Germinal center (tissue), 1 donor: ENCODE data around the gene NNAT.
"Not testable (repeated sequence)": the region's sequence is repeated elsewhere in the genome, so short reads cannot be mapped to it uniquely, and the experiment has no call there.

Source experiments
- DNase-seq: peaks from one replicate; pipeline ENCODE4 v3.0.0; 2012; ENCODE audit warnings: mixed read lengths, low spot score

NNAT gene

DNA sequence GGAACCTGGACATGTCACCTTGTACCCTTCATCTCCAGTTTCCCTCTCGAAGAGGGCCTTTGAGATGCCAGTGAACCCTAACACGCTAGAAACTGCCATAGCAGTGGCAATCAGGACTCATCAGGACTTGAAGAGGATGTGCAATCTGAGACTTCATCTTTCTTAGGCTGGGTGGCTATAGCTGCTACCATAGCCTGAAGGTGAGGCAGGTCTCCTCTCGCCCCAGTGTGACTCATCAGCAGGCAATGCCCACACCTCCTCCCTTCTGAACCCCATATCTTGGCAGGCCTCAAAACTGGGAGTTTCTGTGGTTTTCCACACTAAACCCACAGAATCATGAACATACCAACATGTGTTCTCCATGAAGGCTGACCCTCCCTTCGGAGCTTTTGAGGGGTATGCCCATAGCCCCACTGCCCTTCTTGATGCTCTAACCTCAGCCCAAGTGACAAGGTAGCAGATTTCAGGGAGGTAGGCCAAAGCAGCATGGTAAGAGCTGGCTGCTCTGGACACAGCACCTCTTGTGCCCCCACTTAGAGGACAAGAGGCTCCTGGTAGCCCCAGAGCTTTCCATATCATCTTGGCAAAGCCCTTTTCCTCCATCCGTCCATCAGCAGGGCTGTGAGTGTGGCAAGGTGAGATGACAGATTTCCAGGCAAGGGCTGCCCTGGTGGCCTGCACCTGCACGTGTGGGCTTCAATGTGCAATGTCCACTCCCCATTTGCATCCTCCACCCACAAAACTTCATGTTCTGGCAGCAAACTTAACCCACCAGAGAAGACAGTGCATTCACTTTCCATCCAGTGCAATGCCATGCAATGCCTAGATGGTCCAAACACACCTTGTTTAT is 4.0 kb downstream of the NNAT start:
- DNase-seq: no peak

DNA sequence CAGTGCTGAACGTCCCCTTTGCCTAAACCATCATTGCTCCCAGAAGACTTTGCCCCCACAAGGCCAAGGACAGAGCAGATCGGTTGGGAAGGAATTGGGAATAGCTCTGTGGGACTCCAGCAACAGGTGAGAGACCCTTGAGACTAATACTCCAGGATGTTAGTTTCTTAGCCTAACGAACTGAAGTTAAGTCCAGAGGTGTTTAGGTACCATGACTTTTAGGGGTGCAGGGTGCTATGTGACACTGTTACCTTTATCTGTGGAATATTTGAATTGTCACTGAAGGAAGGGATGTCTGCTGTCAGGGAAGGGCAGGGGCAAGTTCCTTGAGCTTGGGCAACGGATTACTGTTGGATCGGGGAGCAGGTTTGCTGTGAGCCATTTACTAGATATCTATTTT is 4.8 kb downstream of the NNAT start:
- DNase-seq: no peak

DNA sequence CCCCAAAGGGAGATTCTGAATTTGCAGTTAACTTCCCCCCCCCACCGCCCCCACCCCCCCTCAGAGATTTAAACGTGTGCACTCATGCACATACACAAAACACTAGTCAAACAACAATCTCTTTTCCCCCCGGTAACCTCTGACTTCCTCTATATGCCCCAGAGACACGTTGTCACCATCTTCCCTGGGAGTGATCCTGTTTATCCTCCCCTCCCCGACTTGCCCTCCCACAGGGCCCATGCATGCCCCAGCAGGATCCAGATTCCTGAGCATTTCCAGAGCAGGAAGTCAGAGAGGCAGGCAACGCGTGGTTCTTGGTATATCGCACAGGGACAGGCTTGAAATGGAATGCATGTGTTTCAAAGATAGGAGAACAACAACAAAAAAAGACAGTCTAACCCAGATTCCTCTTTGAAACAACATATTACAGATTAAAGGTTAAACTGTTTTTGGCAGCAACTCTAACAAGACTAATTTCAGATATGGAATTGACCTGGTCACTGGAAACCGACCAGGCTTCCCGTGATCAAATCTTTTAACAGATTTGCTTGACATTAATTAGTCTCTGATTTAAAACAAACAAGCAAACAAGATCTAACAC is 5.3 kb downstream of the NNAT start:
- peak; percentile 70 for DNase-seq

DNA sequence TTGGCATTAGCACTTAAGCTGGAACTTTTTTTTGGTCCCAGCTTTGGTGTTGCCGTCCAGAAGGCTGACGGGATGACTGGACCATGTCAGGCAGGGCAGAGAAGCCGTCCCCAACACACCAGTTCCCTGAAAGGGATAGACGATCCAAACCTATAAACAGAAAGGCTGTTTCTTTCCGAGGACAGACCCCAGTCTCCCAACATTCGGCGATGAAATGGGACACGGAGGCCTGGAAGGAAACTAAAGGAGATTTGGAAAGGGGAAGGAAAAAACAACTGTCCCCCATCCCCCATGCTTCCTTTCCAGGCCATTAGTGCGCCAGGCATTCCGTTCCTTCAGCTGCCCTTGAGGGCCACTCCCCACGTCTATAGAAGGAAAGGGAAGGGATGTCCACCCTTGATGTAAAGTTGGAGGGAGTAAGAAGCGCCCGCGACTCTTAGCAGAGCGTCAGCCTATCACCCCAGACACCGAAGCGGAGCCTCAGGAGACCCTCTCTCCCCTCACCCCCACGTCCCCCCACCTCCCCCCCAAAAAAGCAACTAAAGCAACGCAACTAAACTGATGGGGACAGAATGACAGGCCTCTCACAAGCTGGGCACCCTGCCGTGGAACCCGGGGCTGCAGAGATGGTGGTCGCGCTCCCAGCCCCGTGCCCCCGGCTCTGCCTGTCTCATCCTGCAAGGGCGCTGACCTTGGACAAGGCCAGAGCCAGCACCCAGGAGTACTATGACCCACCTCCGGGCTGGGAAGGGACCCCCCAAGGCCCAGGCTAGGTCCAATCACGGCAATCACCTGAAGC is 6.0 kb downstream of the NNAT start:
- no peak for DNase-seq

DNA sequence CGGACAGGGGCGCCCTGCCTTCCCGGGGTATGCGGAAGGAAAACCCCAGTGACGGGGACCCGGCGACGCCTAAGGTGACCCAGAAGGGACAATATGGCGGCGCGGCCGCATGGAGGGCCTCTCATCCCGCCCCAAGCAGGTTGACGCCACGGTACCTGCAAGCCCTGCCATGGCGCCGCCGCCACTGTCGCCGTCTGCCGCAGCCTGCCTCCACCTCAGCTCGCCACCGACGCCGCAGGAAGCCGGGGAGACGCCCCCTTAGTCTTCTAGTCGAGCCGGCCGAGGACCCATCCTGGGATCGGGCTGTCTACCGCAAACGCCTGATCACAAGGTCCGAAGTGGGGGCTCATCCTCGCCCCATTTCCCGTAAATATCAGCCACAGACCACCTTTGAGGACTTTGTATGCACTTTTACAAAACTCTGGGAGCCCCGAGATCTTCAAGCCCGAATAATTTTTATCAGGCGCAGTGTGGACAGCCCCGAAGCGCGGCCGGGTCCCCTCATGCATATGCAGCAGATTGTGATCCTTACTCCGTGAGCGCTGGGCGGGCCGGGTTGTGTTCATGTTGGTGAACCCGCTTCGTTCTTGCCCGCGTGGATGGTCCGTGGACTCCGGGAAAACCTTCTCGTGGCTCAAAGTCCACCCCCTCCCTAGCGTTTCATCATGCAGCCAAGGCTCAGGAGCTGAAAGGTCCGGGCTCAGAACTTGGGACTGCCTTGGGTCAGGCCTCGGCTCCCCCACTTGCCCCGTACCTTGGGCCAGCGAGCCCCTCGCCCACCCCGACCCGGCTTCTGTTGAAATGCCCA is 6.8 kb downstream of the NNAT start, which contains the start of gene BLCAP:
BLCAP (minus strand) TSS at position 239 of the 808 bp plus-strand sequence. CDS start 8,702 bp downstream, outside the sequence.
- peak; percentile 95 for DNase-seq

DNA sequence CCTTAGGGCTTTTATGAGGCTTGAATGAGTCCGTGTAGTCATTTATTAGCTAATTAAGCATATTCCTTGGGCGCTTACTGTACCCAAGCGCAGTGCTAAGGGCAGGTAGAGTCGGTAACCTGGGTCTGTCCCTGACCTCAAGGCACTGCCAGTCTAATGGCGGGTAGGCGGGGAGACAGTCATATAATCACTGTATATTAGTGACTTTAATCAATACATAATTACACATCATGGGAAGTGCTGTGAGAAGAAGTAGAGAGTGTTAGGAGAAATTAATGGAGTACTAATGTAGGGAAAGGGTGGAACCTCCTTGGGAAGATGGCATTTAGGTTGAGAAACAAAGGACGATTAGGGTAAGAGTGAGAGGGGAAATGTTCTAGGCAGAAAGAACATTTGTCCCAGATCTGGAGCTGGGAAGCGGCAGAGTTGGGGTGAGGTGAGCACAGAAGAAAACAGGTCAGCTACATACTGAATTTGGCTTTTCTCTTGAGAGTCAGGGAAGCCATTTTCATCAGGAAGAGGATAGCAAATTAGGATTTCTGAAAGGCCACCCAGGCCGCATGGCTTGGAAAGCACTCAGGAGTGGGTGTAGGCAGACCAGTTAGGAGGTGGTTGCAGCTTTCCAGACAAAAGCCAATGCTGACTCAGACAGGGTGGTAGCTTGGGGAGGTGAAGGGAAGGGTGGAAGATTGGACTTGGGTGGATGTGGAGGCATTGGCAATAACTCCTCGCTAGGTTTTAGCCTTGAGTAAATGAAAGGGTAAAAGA is 7.6 kb downstream of the NNAT start:
- no peak for DNase-seq

DNA sequence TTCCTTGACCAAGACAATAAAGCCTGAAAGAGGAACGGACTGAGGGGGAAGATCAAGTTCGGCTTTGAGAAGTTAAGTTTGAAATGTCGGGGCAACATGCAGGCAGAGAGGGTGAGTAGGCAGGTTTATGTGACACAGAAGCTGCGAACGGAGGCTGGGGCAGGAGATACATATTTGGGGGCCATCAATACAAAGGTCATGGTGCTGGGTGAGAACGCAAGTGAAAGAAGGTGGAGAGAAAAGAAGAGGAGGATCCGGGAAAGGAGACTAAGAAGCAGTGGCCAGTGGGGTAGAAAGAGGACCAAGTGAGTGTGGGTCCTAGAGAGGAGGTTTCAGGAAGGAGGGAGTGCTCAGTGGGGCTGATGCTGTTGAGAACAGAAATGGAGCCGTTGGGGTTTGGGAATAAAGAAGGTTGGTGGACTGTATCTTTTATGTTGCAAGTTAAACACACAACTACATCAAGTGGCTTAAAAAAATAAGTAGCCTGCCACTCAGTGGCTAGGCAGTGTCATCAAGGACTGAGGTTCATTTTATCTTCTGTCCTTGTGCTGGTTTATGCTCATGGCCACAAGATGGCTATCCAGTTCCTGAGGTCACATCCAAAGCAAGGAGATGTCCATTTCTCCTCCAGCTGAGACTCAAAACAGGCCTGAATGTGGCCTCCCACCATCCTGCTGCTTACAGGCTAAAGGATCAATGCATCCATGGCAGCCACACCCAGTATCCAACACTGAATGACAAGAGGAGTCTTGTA is 8.3 kb downstream of the NNAT start:
- no peak for DNase-seq

DNA sequence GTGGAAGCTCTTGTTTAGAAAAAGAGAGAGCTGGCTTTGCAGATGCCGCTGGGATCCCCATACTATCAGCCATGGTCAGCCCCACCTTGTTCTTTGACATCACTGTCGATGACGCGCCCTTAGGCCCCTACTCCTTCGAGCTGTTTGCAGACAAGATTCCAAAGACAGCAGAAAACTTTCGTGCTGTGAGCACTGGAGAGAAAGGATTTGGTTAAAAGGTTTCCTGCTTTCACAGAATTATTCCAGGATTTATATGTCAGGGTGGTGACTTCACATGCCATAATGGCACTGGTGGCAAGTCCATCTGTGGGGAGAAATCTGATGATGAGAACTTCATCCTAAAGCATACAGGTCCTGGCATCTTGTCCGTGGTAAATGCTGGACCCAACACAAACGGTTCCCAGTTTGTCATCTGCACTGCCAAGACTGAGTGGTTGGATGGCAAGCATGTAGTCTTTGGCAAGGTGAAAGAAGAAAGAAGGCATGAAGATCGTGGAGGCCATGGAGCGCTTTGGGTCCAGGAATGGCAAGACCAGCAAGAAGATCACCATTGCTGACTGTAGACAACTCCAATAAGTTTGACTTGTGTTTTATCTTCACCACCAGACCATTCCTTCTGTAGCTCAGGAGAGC is 9.0 kb downstream of the NNAT start:
- no peak for DNase-seq

DNA sequence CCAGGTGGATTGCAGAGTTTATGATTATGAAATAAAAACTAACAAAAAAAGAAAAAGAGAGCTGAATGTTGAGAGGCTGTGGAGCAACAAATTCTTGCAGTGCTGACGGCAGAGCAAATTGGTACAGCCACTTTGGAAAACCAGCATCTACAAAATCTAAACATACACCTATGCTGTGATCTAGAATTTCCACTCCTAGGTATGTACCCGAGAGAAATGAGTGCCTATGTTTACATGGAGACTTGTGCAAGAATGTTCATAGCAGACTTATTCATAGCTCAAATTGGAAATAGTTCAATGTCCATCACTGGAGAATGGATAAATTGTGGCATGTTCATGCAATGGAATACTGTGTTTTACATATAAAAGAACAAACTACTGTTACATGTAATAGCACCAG is 9.6 kb downstream of the NNAT start:
- no peak for DNase-seq

DNA sequence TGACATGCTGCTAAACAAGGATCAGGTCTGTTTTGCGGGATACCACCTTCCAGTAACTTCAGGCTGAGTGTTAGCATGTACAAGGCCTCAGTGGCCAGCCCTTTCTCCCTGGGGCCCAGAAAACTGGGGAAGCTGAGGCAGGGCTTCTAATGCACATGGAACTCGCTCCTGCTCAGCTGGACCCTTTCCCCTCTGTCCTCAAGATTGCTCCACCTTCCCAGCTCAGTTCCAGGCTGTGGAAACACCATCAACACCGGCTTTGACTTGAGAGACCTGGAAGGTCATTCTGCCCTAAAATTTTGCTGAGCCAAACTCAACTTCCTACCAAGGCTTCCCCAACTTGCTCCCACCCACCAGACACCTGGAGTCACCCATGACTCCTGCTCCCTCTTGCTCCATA is 10.8 kb downstream of the NNAT start:
- no peak for DNase-seq

DNA sequence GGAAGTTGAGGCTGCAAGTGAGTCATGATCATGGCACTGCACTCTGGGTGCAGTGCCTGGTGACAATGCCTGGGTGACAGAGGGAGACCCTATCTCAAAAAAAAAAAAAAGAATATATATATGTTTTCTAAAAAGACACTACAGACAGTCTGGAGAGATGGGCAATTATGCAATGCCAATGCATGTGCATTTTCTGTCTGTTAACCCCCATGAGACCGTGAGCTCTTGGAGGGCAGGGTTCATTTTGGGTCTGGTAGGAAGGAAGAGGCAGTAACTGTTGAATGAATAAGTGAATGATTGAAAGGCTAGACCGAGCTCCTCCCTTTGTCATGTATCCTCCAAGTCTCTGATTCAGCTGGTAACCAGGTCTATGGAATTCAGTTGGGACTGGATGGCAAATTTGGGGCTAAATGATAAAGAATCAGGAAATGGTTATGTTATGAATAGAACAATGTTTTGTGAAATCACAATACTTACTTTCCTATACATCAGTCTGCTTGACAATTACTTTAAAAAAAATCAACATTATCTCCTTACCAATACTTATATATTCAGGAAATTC is 12.2 kb downstream of the NNAT start:
- DNase-seq: no peak

DNA sequence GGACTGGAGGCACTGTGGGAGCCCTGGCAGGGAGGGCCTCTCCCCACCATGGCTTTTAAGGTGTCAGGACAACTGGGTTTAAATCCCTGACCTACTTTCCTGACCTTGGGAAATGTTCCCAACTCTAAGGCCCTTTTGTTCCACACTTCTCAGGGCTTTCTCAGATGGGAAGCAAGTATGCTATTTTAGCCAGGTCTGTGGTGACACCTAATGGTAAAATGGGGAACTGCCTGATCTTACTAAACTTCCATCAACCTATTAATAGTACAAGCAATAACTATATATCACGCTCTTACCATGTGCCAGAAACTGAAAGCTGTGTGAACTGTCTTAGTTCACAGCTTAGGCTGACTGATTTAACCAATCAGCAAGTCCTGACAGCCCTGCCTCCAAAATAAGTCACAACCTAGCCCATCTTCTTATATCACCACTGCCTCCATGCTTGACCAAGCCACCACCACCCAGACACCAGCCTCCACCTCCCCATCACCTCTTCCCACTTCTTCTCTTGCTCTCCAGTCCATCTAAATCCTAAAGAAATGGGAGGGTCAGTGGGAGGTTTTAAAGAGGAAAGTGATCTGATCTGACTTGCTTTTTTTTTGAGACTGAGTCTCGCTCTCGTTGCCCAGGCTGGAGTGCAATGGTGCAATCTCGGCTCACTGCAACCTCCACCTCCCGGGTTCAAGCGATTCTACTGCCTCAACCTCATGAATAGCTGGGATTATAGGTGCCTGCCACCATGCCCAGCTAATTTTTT is 13.5 kb downstream of the NNAT start:
- DNase-seq: peak; percentile 79

DNA sequence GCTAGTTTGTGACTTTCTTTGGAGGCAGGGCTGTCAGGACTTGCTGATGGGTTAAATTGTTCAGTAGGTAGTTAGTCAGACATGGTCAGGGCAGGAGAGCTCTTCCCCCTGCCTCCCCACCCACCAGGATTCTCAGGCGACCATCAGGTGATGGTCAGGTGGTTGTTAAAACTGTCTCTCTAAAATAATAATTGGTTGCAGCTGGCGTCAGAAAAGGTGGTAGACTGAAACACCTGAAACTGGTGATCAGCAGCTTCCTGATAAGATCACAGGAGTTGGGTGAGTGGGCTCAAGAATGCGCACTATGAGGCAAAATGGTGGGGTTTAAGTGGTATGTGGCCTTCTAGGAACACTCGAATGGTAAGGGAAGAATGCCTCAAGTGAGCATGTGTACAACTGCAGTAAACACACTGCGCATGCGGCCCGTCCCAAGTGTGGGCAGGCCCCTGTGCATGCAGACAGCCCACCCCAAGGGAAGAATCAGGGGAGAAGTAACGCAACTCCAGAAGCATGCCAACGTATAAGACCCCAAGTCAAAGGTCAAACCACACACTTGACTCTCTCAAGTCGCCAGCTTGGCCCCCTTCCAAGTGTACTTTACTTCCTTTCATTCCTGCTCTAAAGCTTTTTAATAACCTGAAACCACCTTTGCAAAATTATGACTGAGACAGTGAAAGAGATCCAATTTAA is 14.5 kb downstream of the NNAT start:
- DNase-seq: no peak

DNA sequence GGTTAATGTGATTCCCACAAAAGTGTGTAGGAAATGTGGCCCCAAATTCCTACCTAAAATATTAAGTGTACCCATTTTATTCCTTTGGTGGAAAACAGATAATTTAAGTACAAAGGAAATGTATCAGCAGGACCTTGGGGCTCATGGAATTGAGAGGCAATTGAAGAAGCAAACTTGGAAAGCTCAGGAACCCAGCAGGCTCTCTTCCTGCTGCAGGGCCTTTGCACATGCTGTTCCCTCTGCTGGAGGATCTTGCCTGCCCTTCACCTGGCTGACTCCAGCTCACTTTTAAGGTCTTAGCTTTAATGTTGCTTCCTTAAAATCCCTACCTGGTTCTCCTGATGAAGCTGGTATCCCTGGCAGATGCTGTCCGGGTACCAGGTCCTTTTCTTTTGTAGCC is 16.5 kb downstream of the NNAT start:
- no peak for DNase-seq

DNA sequence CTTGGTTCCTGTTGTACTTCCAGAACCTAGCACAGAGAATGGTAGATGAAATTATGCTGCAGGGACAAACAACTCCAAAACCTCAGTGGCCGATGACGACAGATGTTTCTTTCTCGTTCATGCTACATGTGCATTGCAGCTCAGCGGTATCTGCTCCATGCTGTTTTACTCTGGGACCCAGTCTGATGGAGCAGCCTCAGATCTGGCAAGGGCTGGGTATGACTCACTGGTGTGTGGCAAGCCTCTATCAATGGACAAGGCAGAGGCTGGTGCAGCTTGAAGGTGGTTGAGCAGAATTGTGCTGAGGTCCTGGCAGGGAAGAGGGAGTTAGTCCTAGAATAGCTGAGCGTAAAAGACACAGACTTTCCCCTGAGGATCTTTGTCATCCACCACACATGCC is 17.0 kb downstream of the NNAT start:
- no peak for DNase-seq

DNA sequence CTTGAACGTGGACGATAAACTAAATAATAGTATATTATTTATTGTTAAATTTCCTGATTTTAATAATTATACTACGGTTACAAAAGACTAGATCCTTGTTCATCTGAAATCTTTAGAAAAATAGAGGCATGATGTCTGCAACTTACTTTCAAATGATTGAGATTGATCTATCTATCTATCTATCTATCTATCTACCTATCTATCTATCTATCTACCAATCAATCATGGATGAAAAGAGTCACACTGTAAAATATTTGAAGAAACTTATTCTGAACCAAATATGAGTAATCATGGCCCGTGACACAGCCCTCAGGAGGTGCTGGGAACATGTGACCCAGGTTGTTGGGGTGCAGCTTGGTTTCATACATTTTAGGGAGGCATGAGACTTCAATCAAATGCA is 18.4 kb downstream of the NNAT start:
- no peak for DNase-seq

DNA sequence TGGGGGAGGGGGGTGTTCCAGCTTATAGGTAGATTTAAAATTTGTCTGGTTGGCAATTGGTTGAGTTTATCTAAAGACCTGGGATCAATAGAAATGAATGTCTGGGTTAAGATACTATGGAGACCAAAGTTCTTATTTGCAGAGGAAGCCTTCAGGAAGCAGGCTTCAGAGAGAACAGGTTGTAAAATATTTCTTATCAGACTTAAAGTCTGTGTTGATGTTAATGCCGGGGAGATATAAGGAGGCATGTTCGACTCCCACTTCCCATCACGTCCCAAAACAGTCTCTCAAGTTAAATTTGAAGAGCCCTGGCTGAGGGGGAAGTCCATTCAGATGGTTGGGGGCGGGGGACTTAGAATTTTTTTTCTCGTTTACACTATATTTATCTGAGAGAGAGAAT is 19.0 kb downstream of the NNAT start:
- no peak for DNase-seq

DNA sequence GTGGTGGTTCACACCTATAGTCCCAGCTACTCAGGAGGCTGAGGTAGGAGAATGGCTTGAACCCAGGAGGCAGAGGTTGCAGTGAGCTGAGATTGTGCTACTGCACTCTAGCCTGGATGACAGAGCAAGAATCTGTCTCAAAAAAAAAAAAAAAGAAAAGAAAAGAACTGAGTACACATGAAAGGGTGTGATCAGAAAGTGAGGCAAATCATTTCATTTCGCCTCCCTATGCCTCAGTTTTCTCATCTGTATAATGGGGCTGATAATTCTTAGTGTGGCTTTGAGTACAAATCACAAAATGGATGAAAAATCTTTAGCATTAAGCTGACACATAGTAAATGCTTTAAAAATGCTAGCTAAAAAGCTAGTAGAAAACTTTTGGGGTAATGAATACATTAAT is 19.8 kb downstream of the NNAT start:
- not testable (repeated sequence) for DNase-seq
